ENCODE data around the gene LRRC17.
"Not testable (repeated sequence)": the region's sequence is repeated elsewhere in the genome, so short reads cannot be mapped to it uniquely, and the experiment has no call there.

LRRC17 gene

GRCh38 chr7:102897211-102897631 is 15.6 kb upstream of the LRRC17 start:
- FAIRE-seq = no peak
- no peak for DNase-seq (ENCODE audit: low spot score)

- FAIRE-seq (no peak), DNase-seq (ENCODE audit: low spot score) (no peak)
Observed at GRCh38 chr7:102897856-102898531, 14.8 kb upstream of the LRRC17 start.

- DNase-seq (ENCODE audit: low spot score) (no peak), FAIRE-seq (no peak)
Observed at GRCh38 chr7:102898532-102898859, 14.3 kb upstream of the LRRC17 start.

GRCh38 chr7:102902052-102902451 is 10.7 kb upstream of the LRRC17 start:
- not testable (repeated sequence) for FAIRE-seq; DNase-seq (ENCODE audit: low spot score)

- not testable (repeated sequence) for FAIRE-seq; DNase-seq (ENCODE audit: low spot score)
Observed at GRCh38 chr7:102903576-102903975, 9.2 kb upstream of the LRRC17 start.

GRCh38 chr7:102908676-102909075 is 4.1 kb upstream of the LRRC17 start:
- DNase-seq (ENCODE audit: low spot score) (no peak), FAIRE-seq (no peak)

- DNase-seq (ENCODE audit: low spot score) (no peak), FAIRE-seq (no peak)
Observed at GRCh38 chr7:102913826-102914225, 1.0 kb downstream of the LRRC17 start.

- FAIRE-seq (no peak), DNase-seq (ENCODE audit: low spot score) (no peak)
Observed at GRCh38 chr7:102914585-102914984, 1.8 kb downstream of the LRRC17 start.

- DNase-seq (ENCODE audit: low spot score) (peak; percentile 53), FAIRE-seq (no peak)
Observed at GRCh38 chr7:102916426-102916825, 3.6 kb downstream of the LRRC17 start.

- DNase-seq (ENCODE audit: low spot score) (no peak), FAIRE-seq (no peak)
Observed at GRCh38 chr7:102916881-102917280, 4.1 kb downstream of the LRRC17 start.

- no peak for DNase-seq (ENCODE audit: low spot score)
Observed at GRCh38 chr7:102917436-102918353, 4.9 kb downstream of the LRRC17 start.

GRCh38 chr7:102918845-102919244 is 6.0 kb downstream of the LRRC17 start:
- no peak for FAIRE-seq

More at GRCh38 chr7:102917436-102918353, 4.9 kb downstream of the LRRC17 start:
- no peak for FAIRE-seq

GRCh38 chr7:102925976-102926782 is 13.4 kb downstream of the LRRC17 start:
- DNase-seq (ENCODE audit: low spot score) (no peak), FAIRE-seq (no peak)

More at GRCh38 chr7:102918845-102919244, 6.0 kb downstream of the LRRC17 start:
- DNase-seq (ENCODE audit: low spot score) = no peak

- DNase-seq (ENCODE audit: low spot score) = no peak
- FAIRE-seq = no peak
Observed at GRCh38 chr7:102926783-102927140, 14.0 kb downstream of the LRRC17 start.

- DNase-seq (ENCODE audit: low spot score) = peak; percentile 69
- no peak for FAIRE-seq
Observed at GRCh38 chr7:102927312-102927933, 14.6 kb downstream of the LRRC17 start.

- no peak for DNase-seq (ENCODE audit: low spot score)
Observed at GRCh38 chr7:102931757-102932156, 19.0 kb downstream of the LRRC17 start.

GRCh38 chr7:102933763-102934162 is 21.0 kb downstream of the LRRC17 start:
- FAIRE-seq (no peak), DNase-seq (ENCODE audit: low spot score) (no peak)

More at GRCh38 chr7:102931757-102932156, 19.0 kb downstream of the LRRC17 start:
- FAIRE-seq = no peak

- DNase-seq (ENCODE audit: low spot score) (no peak), FAIRE-seq (no peak)
Observed at GRCh38 chr7:102934239-102934638, 21.4 kb downstream of the LRRC17 start.

- no peak for DNase-seq (ENCODE audit: low spot score)
- FAIRE-seq = no peak
Observed at GRCh38 chr7:102934701-102935100, 21.9 kb downstream of the LRRC17 start.

GRCh38 chr7:102935450-102936115 is 22.8 kb downstream of the LRRC17 start:
- DNase-seq (ENCODE audit: low spot score) (no peak), FAIRE-seq (peak; percentile 63)

GRCh38 chr7:102938679-102939078 is 25.9 kb downstream of the LRRC17 start:
- FAIRE-seq (no peak), DNase-seq (ENCODE audit: low spot score) (no peak)
